Panc1 (cell line): Measurements from ENCODE around the gene GALNT18. TPM values are rescaled to one million over a fixed set of nuclear protein-coding genes. Genes with fewer than 3 reads are reported as not detected.

Source experiments
- ATAC-seq: fragments of 200-7000 bp; cut with Tn5 transposase; 2 replicates; pipeline ENCODE4 v1.9.1; 2020; ENCODE audit warnings: mild to moderate bottlenecking, moderate library complexity
- BruUV-seq: library from RNA; stranded (reverse); fragments of 400-500 nt; replicated peaks from 2 replicates; lab custom pipeline; 2021; lab: Mats Ljungman, UMichigan
- CTCF ChIA-PET: fragments of 300-600 bp; sonication (Branson Sonifier 250); formaldehyde crosslinking; loops from one replicate; lab custom pipeline; 2022; ENCODE audit warnings: antibody characterized with exemption; lab: Charles Lee
- POLR2A ChIA-PET: fragments of 300-600 bp; sonication (Branson Sonifier 250); formaldehyde crosslinking; loops from one replicate; lab custom pipeline; 2022; ENCODE audit warnings: antibody characterized with exemption; lab: Charles Lee
- DNase-seq: peaks from one replicate; pipeline ENCODE4 v3.0.0-alpha.2; 2010; ENCODE audit warnings: low read depth, low spot score
- H3K27ac ChIP-seq: 2 replicates; pipeline ENCODE4 v1.5.1; 2011; ENCODE audit warnings: mild to moderate bottlenecking, low read length, inconsistent platforms
- H3K27me3 ChIP-seq: fragments of 200-500 bp; sonication (Bioruptor generic); 2 replicates; pipeline ENCODE4 v1.6.0; 2014; ENCODE audit warnings: low read length, inconsistent platforms; ENCODE audit not compliant: control insufficient read depth, insufficient read depth
- H3K36me3 ChIP-seq: fragments of 200-500 bp; sonication (Bioruptor generic); 2 replicates; pipeline ENCODE4 v1.5.1; 2014; ENCODE audit warnings: inconsistent platforms, mild to moderate bottlenecking, low read length, moderate library complexity; ENCODE audit not compliant: control insufficient read depth, insufficient read depth
- H3K4me1 ChIP-seq: 2 replicates; pipeline ENCODE4 v1.5.1; 2011; ENCODE audit warnings: inconsistent platforms, mild to moderate bottlenecking, low read length, moderate library complexity; ENCODE audit not compliant: control insufficient read depth, insufficient read depth
- H3K4me3 ChIP-seq, 2 experiments: 2 replicates each; pipeline ENCODE4 v1.5.1; 2011 to 2012; ENCODE audit warnings: low read depth in 2 of 2, low read length in 2 of 2, mild to moderate bottlenecking in 2 of 2, inconsistent platforms in 1 of 2, moderate library complexity in 1 of 2
- H3K9me3 ChIP-seq: fragments of 200-500 bp; sonication (Bioruptor generic); 2 replicates; pipeline ENCODE4 v1.5.1; 2014; ENCODE audit warnings: low read depth, mild to moderate bottlenecking, inconsistent platforms, low read length, moderate library complexity; ENCODE audit not compliant: control insufficient read depth, insufficient read depth
- CTCF ChIP-seq: fragments of 450-650 bp; IDR thresholded peaks from 2 replicates; pipeline ENCODE4 v1.5.1; 2017; ENCODE audit warnings: mild to moderate bottlenecking
- POLR2AphosphoS5 ChIP-seq: IDR thresholded peaks from 2 replicates; pipeline ENCODE4 v1.6.1; 2012; ENCODE audit warnings: mild to moderate bottlenecking, low read depth, low read length, moderate library complexity
- SIN3A ChIP-seq: IDR thresholded peaks from 2 replicates; pipeline ENCODE4 v1.6.1; 2012; ENCODE audit warnings: low read depth, mild to moderate bottlenecking, low read length, moderate library complexity, borderline replicate concordance; ENCODE audit not compliant: insufficient read depth
- TCF7L2 ChIP-seq: IDR thresholded peaks from 2 replicates; pipeline ENCODE4 v1.6.1; 2011; ENCODE audit warnings: mild to moderate bottlenecking, low read depth, low read length, inconsistent platforms
- in situ Hi-C: cut with HindIII; loops from 2 replicates; pipeline ENCODE4 v1.10.0; 2016; ENCODE audit warnings: low sequenced_read_pairs, low pct_unique_long_range_greater_than_20kb
- intact Hi-C: fragments of 100-400 bp; cut with micrococcal nuclease; formaldehyde crosslinking; loops from one replicate; pipeline ENCODE4 v1.10.0; 2022; ENCODE audit not compliant: unreplicated experiment
- total RNA-seq: library from RNA; stranded (reverse); gene quantifications from one replicate; pipeline ENCODE4 v1.2.1, GENCODE V29; 2021; ENCODE audit not compliant: unreplicated experiment
- TF ChIP-seq, protein P1 (sequence below), 2 experiments: IDR thresholded peaks; 2 replicates each; pipeline ENCODE4 v1.6.1; 2011 to 2012; ENCODE audit warnings: low read depth in 2 of 2, control low read depth in 1 of 2, low read length in 1 of 2, mild to moderate bottlenecking in 1 of 2, moderate library complexity in 1 of 2; ENCODE audit not compliant: insufficient read depth in 1 of 2

Gene GALNT18
- total RNA-seq, 1 experiment from 2014 or later, result 8.6 TPM

GRCh38 chr11:11505190-11505589 is 116.6 kb downstream of the GALNT18 start:
- no TSS peak for BruUV-seq
- DNase-seq (no peak), ATAC-seq (no peak)
- H3K36me3 ChIP-seq, result no peaks in the 10 kb centered on the region
- no peak overlapping the region for H3K4me3 ChIP-seq
- POLR2A ChIA-PET, result no interaction called here
- no peaks in the 10 kb centered on the region for H3K27me3 ChIP-seq
- CTCF ChIA-PET, result no interaction called here
- no peaks in the 10 kb centered on the region for H3K4me1 ChIP-seq
- no peak for TF ChIP-seq TCF7L2
- TF ChIP-seq, protein P1, sequence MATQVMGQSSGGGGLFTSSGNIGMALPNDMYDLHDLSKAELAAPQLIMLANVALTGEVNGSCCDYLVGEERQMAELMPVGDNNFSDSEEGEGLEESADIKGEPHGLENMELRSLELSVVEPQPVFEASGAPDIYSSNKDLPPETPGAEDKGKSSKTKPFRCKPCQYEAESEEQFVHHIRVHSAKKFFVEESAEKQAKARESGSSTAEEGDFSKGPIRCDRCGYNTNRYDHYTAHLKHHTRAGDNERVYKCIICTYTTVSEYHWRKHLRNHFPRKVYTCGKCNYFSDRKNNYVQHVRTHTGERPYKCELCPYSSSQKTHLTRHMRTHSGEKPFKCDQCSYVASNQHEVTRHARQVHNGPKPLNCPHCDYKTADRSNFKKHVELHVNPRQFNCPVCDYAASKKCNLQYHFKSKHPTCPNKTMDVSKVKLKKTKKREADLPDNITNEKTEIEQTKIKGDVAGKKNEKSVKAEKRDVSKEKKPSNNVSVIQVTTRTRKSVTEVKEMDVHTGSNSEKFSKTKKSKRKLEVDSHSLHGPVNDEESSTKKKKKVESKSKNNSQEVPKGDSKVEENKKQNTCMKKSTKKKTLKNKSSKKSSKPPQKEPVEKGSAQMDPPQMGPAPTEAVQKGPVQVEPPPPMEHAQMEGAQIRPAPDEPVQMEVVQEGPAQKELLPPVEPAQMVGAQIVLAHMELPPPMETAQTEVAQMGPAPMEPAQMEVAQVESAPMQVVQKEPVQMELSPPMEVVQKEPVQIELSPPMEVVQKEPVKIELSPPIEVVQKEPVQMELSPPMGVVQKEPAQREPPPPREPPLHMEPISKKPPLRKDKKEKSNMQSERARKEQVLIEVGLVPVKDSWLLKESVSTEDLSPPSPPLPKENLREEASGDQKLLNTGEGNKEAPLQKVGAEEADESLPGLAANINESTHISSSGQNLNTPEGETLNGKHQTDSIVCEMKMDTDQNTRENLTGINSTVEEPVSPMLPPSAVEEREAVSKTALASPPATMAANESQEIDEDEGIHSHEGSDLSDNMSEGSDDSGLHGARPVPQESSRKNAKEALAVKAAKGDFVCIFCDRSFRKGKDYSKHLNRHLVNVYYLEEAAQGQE (IDR thresholded peaks at IDR 0.05; ENCODE audit: insufficient read depth in 1 of 2, low read depth in 2 of 2, low read length in 1 of 2), result no peak
- TF ChIP-seq CTCF, result no peak
- TF ChIP-seq POLR2AphosphoS5, result no peak
- TF ChIP-seq SIN3A, result no peak
- H3K9me3 ChIP-seq, result no peaks in the 10 kb centered on the region
- H3K27ac ChIP-seq, result no peak overlapping the region
- in situ Hi-C loops (no loop called here), intact Hi-C loops (no loop called here)

DNA sequence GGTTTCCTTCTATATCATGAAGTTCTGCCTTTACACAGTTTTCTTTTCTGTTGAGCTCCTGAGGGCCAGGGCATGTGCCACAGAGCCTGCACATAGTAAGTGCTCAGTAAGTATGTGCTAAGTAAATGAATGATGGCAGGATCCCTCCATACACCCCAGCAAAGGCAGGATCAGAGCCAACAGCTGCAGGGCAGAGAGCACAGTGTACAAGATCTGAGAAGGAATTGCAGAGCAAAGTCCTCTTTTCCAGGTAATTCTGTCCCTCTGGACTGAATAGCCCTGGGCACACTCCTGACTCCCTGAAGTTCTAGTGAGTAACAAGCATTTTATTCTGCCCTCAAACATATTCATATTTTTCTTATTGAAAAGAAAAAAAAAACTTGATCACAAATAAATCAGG is 117.7 kb downstream of the GALNT18 start:
- Histone ChIP-seq H3K36me3 (no peaks in the 10 kb centered on the region), H3K27ac (no peak overlapping the region), H3K9me3 (no peaks in the 10 kb centered on the region), H3K27me3 (no peaks in the 10 kb centered on the region), H3K4me1 (no peaks in the 10 kb centered on the region), H3K4me3 (no peak overlapping the region)
- intact Hi-C loops (no loop called here), in situ Hi-C loops (no loop called here)
- ATAC-seq (no peak), DNase-seq (no peak)
- POLR2A ChIA-PET, result interaction anchor here (0.5 kb wide), 1 partner anchor 20 kb away, joined by 11 read pairs; no protein-coding TSS in a partner anchor
- CTCF ChIA-PET, result no interaction called here
- TF ChIP-seq CTCF, result no peak
- no peak for TF ChIP-seq POLR2AphosphoS5
- TF ChIP-seq TCF7L2, result no peak
- TF ChIP-seq, protein P1 (IDR thresholded peaks at IDR 0.05; ENCODE audit: insufficient read depth in 1 of 2, low read depth in 2 of 2, low read length in 1 of 2), result no peak
- no peak for TF ChIP-seq SIN3A
- BruUV-seq, result no TSS peak
